H9 (cell line): ENCODE measurements around the gene GPR107. TPM values are rescaled to one million over a fixed set of nuclear protein-coding genes. Genes with fewer than 3 reads are reported as not detected.

ENCODE experiments used
- DNase-seq: peaks from one replicate; pipeline ENCODE4 v3.0.0-alpha.2; 2017
- H2AFZ ChIP-seq: one replicate; pipeline ENCODE4 v1.6.1; 2013; ENCODE audit warnings: mild to moderate bottlenecking, low read length, control low read depth, moderate library complexity
- H2AK5ac ChIP-seq: 2 replicates; pipeline ENCODE4 v1.6.1; 2013; ENCODE audit warnings: low read length, control low read depth, mixed read lengths; ENCODE audit not compliant: insufficient read length
- H2BK120ac ChIP-seq: one replicate; pipeline ENCODE4 v1.6.1; 2013; ENCODE audit warnings: low read depth, mild to moderate bottlenecking, low read length, control low read depth, inconsistent platforms; ENCODE audit not compliant: poor library complexity, severe bottlenecking
- H2BK12ac ChIP-seq: 2 replicates; pipeline ENCODE4 v1.6.1; 2013; ENCODE audit warnings: low read length, control low read depth, mixed read lengths, low read depth; ENCODE audit not compliant: insufficient read length
- H2BK15ac ChIP-seq: 2 replicates; pipeline ENCODE4 v1.6.1; 2013; ENCODE audit warnings: low read depth, low read length, control low read depth
- H2BK20ac ChIP-seq: one replicate; pipeline ENCODE4 v1.6.1; 2013; ENCODE audit warnings: low read depth, mild to moderate bottlenecking, low read length, control low read depth, inconsistent platforms; ENCODE audit not compliant: poor library complexity, severe bottlenecking
- H2BK5ac ChIP-seq: 2 replicates; pipeline ENCODE4 v1.6.1; 2013; ENCODE audit warnings: low read length, control low read depth, mixed read lengths; ENCODE audit not compliant: insufficient read length
- H3K14ac ChIP-seq: 2 replicates; pipeline ENCODE4 v1.6.1; 2013; ENCODE audit warnings: low read length, control low read depth; ENCODE audit not compliant: insufficient read depth
- H3K18ac ChIP-seq: 2 replicates; pipeline ENCODE4 v1.6.1; 2013; ENCODE audit warnings: low read depth, mild to moderate bottlenecking, mixed read lengths, low read length, control low read depth; ENCODE audit not compliant: insufficient read length
- H3K23ac ChIP-seq: 2 replicates; pipeline ENCODE4 v1.6.1; 2013; ENCODE audit warnings: low read length, control low read depth, mixed read lengths, low read depth; ENCODE audit not compliant: insufficient read length
- H3K23me2 ChIP-seq: 2 replicates; pipeline ENCODE4 v1.6.1; 2013; ENCODE audit warnings: low read depth, mild to moderate bottlenecking, mixed read lengths, low read length, control low read depth; ENCODE audit not compliant: insufficient read length, poor library complexity, severe bottlenecking
- H3K27ac ChIP-seq: 2 replicates; pipeline ENCODE4 v1.5.1; 2013; ENCODE audit warnings: low read length, control low read depth, mixed read lengths, low read depth; ENCODE audit not compliant: insufficient read length
- H3K27me3 ChIP-seq: 2 replicates; pipeline ENCODE4 v1.6.1; 2013; ENCODE audit warnings: low read length, control low read depth, inconsistent platforms; ENCODE audit not compliant: insufficient read depth
- H3K4ac ChIP-seq: 2 replicates; pipeline ENCODE4 v1.6.1; 2013; ENCODE audit warnings: low read depth, mild to moderate bottlenecking, control low read depth, inconsistent platforms, low read length, moderate library complexity
- H3K4me1 ChIP-seq: 2 replicates; pipeline ENCODE4 v1.6.1; 2013; ENCODE audit warnings: low read length, control low read depth, inconsistent platforms; ENCODE audit not compliant: insufficient read depth
- H3K4me2 ChIP-seq: 2 replicates; pipeline ENCODE4 v1.6.1; 2013; ENCODE audit warnings: low read length, control low read depth, mixed read lengths; ENCODE audit not compliant: insufficient read length, insufficient read depth
- H3K56ac ChIP-seq: 2 replicates; pipeline ENCODE4 v1.6.1; 2013; ENCODE audit warnings: low read depth, mild to moderate bottlenecking, mixed read lengths, low read length, control low read depth; ENCODE audit not compliant: insufficient read length
- H3K79me1 ChIP-seq: 2 replicates; pipeline ENCODE4 v1.6.1; 2013; ENCODE audit warnings: low read depth, mild to moderate bottlenecking, moderate library complexity, low read length, control low read depth, inconsistent platforms; ENCODE audit not compliant: insufficient read depth, poor library complexity, severe bottlenecking
- H3K79me2 ChIP-seq: 2 replicates; pipeline ENCODE4 v1.6.1; 2013; ENCODE audit warnings: low read length, control low read depth, inconsistent platforms; ENCODE audit not compliant: insufficient read depth
- H3K9ac ChIP-seq: 2 replicates; pipeline ENCODE4 v1.6.1; 2013; ENCODE audit warnings: low read length, control low read depth, mixed read lengths; ENCODE audit not compliant: insufficient read length; ENCODE audit errors: extremely low read depth
- H3K9me3 ChIP-seq: one replicate; pipeline ENCODE4 v1.6.1; 2013; ENCODE audit warnings: low read depth, low read length, inconsistent platforms; ENCODE audit not compliant: control insufficient read depth
- H3T11ph ChIP-seq: one replicate; pipeline ENCODE4 v1.6.1; 2013; ENCODE audit warnings: mild to moderate bottlenecking, low read length, control low read depth, inconsistent platforms
- H4K20me1 ChIP-seq: one replicate; pipeline ENCODE4 v1.6.1; 2013; ENCODE audit not compliant: control insufficient read depth, insufficient read length, insufficient read depth
- H4K5ac ChIP-seq: 2 replicates; pipeline ENCODE4 v1.6.1; 2013; ENCODE audit warnings: low read depth, mild to moderate bottlenecking, mixed read lengths, low read length, control low read depth; ENCODE audit not compliant: insufficient read length
- H4K8ac ChIP-seq: replicated peaks from 2 replicates; pipeline ENCODE4 v1.6.1; 2013; ENCODE audit warnings: low read length, control low read depth, mixed read lengths, low read depth; ENCODE audit not compliant: insufficient read length
- H4K91ac ChIP-seq: 2 replicates; pipeline ENCODE4 v1.6.1; 2013; ENCODE audit warnings: low read depth, mild to moderate bottlenecking, moderate library complexity, mixed read lengths, low read length, control low read depth; ENCODE audit not compliant: insufficient read length
- H3K27ac Mint-ChIP-seq, 3 experiments: 2 replicates in 2 of 3; 3 replicates in 1 of 3; pipeline ENCODE4 v1.8.0; 2020 to 2021; ENCODE audit warnings: mixed read lengths in 3 of 3, mild to moderate bottlenecking in 1 of 3, moderate library complexity in 1 of 3
- H3K27me3 Mint-ChIP-seq: 2 replicates; pipeline ENCODE4 v1.8.0; 2021; ENCODE audit warnings: low read depth, mild to moderate bottlenecking, moderate library complexity, mixed read lengths
- H3K36me3 Mint-ChIP-seq, 3 experiments: 2 replicates in 2 of 3; 3 replicates in 1 of 3; pipeline ENCODE4 v1.8.0; 2020 to 2021; ENCODE audit warnings: low read depth in 3 of 3, mixed read lengths in 3 of 3; ENCODE audit not compliant: insufficient read depth in 1 of 3
- H3K4me1 Mint-ChIP-seq, 2 experiments: 2 replicates each; pipeline ENCODE4 v1.8.0; 2020; ENCODE audit warnings: mixed read lengths in 2 of 2
- H3K4me3 Mint-ChIP-seq, 2 experiments: 2 replicates in 1 of 2; 3 replicates in 1 of 2; pipeline ENCODE4 v1.8.0; 2020 to 2021; ENCODE audit warnings: mild to moderate bottlenecking in 2 of 2, mixed read lengths in 2 of 2, moderate library complexity in 1 of 2
- H3K9me3 Mint-ChIP-seq, 2 experiments: 2 replicates in 1 of 2; 3 replicates in 1 of 2; pipeline ENCODE4 v1.8.0; 2020; ENCODE audit warnings: mild to moderate bottlenecking in 2 of 2, mixed read lengths in 2 of 2, moderate library complexity in 1 of 2
- CTCF ChIP-seq: fragments of 200-600 bp; sonication (generic); conservative IDR thresholded peaks from 3 replicates; pipeline ENCODE4 v1.8.0; 2021; ENCODE audit warnings: antibody characterized with exemption, mild to moderate bottlenecking
- WGBS: extraction: QIAGEN DNeasy Blood & Tissue Kit; methylation state at CpG from one replicate; pipeline ENCODE4 v1.1.7; 2013; ENCODE audit warnings: missing lambda C conversion rate, low lambda C conversion rate, mixed read lengths; ENCODE audit not compliant: insufficient read length; ENCODE audit errors: extremely low coverage; 5-methylcytosine and 5-hydroxymethylcytosine counted together
- total RNA-seq: library from RNA; stranded (reverse); gene quantifications from 2 replicates; pipeline ENCODE4 v1.2.1, GENCODE V29; 2021

Gene GPR107
- total RNA-seq, 1 experiment from 2014 or later: 38.0 TPM

GRCh38 chr9:130143279-130143893 lies 89.7 kb downstream of the GPR107 start:
- Histone ChIP-seq H3K23ac (no peak overlapping the region), H3K27ac (no peak overlapping the region), H3K56ac (no peak overlapping the region), H3K9me3 (no peaks in the 10 kb centered on the region), H3T11ph (no peak overlapping the region), H3K4me1 (peaks cover 18% of the 10 kb centered on the region; the same call in 1 of the 2 replicates), H2BK15ac (no peak overlapping the region), H3K18ac (no peak overlapping the region), H3K4ac (no peak overlapping the region), H2AFZ (no peak overlapping the region), H4K8ac (no peak overlapping the region), H3K4me2 (no peak overlapping the region), H2AK5ac (no peak overlapping the region), H2BK120ac (no peak overlapping the region), H4K91ac (no peak overlapping the region), H3K27me3 (no peaks in the 10 kb centered on the region), H2BK12ac (no peak overlapping the region), H2BK5ac (no peak overlapping the region), H4K20me1 (no peaks in the 10 kb centered on the region), H3K79me2 (no peaks in the 10 kb centered on the region), H3K23me2 (no peaks in the 10 kb centered on the region), H4K5ac (no peak overlapping the region), H2BK20ac (no peak overlapping the region), H3K14ac (0 out of 2 replicates have a peak overlapping the region, but pooled peaks have one; percentile 16), H3K79me1 (no peaks in the 10 kb centered on the region), H3K9ac (no peak overlapping the region)
- Mint-ChIP-seq H3K4me1 (peaks cover 29 to 43% of the 10 kb centered on the region in 2 experiments), H3K27ac (peak overlapping the region in 2 of 3 experiments; percentile 17 to 72; a peak in 2 of 7 replicates), H3K36me3 (no peaks in the 10 kb centered on the region), H3K27me3 (peaks cover 4% of the 10 kb centered on the region; the same call in 1 of the 2 replicates), H3K4me3 (no peak overlapping the region), H3K9me3 (no peaks in the 10 kb centered on the region; a peak in 1 of 5 replicates)
- no peak for TF ChIP-seq CTCF
- no CpG with 5 or more reads among the region's 24 CpGs for WGBS
- DNase-seq: no peak
